GM12878 (cell line): ENCODE measurements around the gene TNFRSF14. TPM values are rescaled to one million over a fixed set of nuclear protein-coding genes. Genes with fewer than 3 reads are reported as not detected.

Experiments
- ATF7 ChIP-seq: fragments of 450-650 bp; IDR thresholded peaks from 2 replicates; pipeline ENCODE4 v1.6.1; 2016; ENCODE audit warnings: low read depth, mild to moderate bottlenecking
- BCL11A ChIP-seq: IDR thresholded peaks from 2 replicates; pipeline ENCODE4 v1.6.1; 2011; ENCODE audit warnings: low read depth, low read length
- CUX1 ChIP-seq: IDR thresholded peaks from 2 replicates; pipeline ENCODE4 v1.6.1; 2012; ENCODE audit warnings: improper control_type of control experiment, low read depth, low read length; ENCODE audit not compliant: insufficient replicate concordance
- E2F4 ChIP-seq: IDR thresholded peaks from 2 replicates; pipeline ENCODE4 v1.6.1; 2012; ENCODE audit warnings: low read depth, low read length, improper control_type of control experiment
- IKZF1 ChIP-seq: fragments of 450-650 bp; conservative IDR thresholded peaks from 2 replicates; pipeline ENCODE4 v1.6.1; 2017; ENCODE audit warnings: antibody characterized with exemption, mild to moderate bottlenecking
- KLF5 ChIP-seq: fragments of 450-650 bp; IDR thresholded peaks from 2 replicates; pipeline ENCODE4 v1.6.1; 2014; ENCODE audit warnings: mild to moderate bottlenecking; ENCODE audit not compliant: partially characterized antibody
- MTA3 ChIP-seq: IDR thresholded peaks from 2 replicates; pipeline ENCODE4 v1.6.1; 2012; ENCODE audit warnings: low read length, inconsistent platforms, borderline replicate concordance
- NR2C1 ChIP-seq: fragments of 450-650 bp; IDR thresholded peaks from 2 replicates; pipeline ENCODE4 v1.6.1; 2017; ENCODE audit warnings: antibody characterized with exemption, mild to moderate bottlenecking, moderate library complexity
- PKNOX1 ChIP-seq: fragments of 450-650 bp; IDR thresholded peaks from 2 replicates; pipeline ENCODE4 v1.6.1; 2016; ENCODE audit warnings: mild to moderate bottlenecking
- REST ChIP-seq: IDR thresholded peaks from 2 replicates; pipeline ENCODE4 v1.6.1; 2012; ENCODE audit warnings: mild to moderate bottlenecking, low read depth, low read length
- ZBTB11 ChIP-seq: fragments of 450-650 bp; formaldehyde crosslinking; IDR thresholded peaks from 2 replicates; pipeline ENCODE4 v1.5.0; 2022; ENCODE audit warnings: mild to moderate bottlenecking, missing genetic modification characterization
- ZNF622 ChIP-seq: fragments of 450-650 bp; IDR thresholded peaks from 2 replicates; pipeline ENCODE4 v1.6.1; 2017; ENCODE audit warnings: mild to moderate bottlenecking, inconsistent platforms
- polyA plus RNA-seq, 11 experiments: library from polyadenylated mRNA; depleted of rRNA in 4 of 11; unstranded in 6 of 11; stranded (reverse) in 5 of 11; fragments of >200 nt; fragmentation: Nextera tagmentation in 4 of 11; fragmentation: Illumina TruSeq in 1 of 11; extraction: Ambion mirVana in 4 of 11; extraction: Trizol in 1 of 11; gene quantifications; 1 replicate in 1 of 11; 2 replicates in 10 of 11; pipeline versions ENCODE4 v1.2.1 to v1.2.3, GENCODE V29; 2011 to 2016; ENCODE audit warnings: inconsistent platforms in 2 of 11, missing spikeins in 2 of 11, low read depth in 1 of 11
- total RNA-seq, 4 experiments: library from RNA; depleted of rRNA in 3 of 4; stranded (reverse); fragments of >200 nt in 3 of 4; fragmentation: Illumina TruSeq in 1 of 4; extraction: Trizol in 1 of 4; gene quantifications; 2 replicates each; pipeline versions ENCODE4 v1.2.1 to v1.2.3, GENCODE V29; 2013 to 2021

TNFRSF14 gene
- total and polyA plus RNA-seq, 10 of the 15 experiments (the other 5 are each of a cell fraction or from before 2014, with no cell fraction given), result 0.43 to 114 (median 41.5) TPM

- TF ChIP-seq KLF5 (no peak), IKZF1 (peak; percentile 84), BCL11A (no peak), ZNF622 (no peak), MTA3 (no peak), CUX1 (no peak), E2F4 (no peak), ZBTB11 (CRISPR knock-in tag) (no peak), PKNOX1 (no peak), NR2C1 (no peak), REST (no peak), ATF7 (no peak)
These were observed 9.5 kb upstream of the TNFRSF14 start (continued) for GRCh38 chr1:2546515-2547209.
